H1 (cell line): ENCODE measurements around the gene PDHB. TPM values are rescaled to one million over a fixed set of nuclear protein-coding genes. Genes with fewer than 3 reads are reported as not detected.

Experiments used
- BACH1 ChIP-seq: IDR thresholded peaks from 2 replicates; pipeline ENCODE4 v1.6.1; 2012; ENCODE audit warnings: low read length, improper control_type of control experiment
- BCL11A ChIP-seq, 2 experiments: IDR thresholded peaks; one replicate each; pipeline ENCODE4 v1.6.1; 2011; ENCODE audit warnings: low read depth in 2 of 2, low read length in 2 of 2, mild to moderate bottlenecking in 2 of 2
- CHD7 ChIP-seq: fragments of 300-600 bp; sonication (generic); IDR thresholded peaks from 2 replicates; pipeline ENCODE4 v1.7.1; 2012; ENCODE audit warnings: low read length, moderate library complexity, mild to moderate bottlenecking, inconsistent platforms; ENCODE audit not compliant: insufficient replicate concordance
- CREB1 ChIP-seq: IDR thresholded peaks from 2 replicates; pipeline ENCODE4 v1.6.1; 2012; ENCODE audit warnings: inconsistent platforms
- HDAC6 ChIP-seq: IDR thresholded peaks from one replicate; pipeline ENCODE4 v1.7.1; 2012; ENCODE audit warnings: low read depth, mild to moderate bottlenecking, inconsistent platforms, low read length, moderate library complexity
- RXRA ChIP-seq: IDR thresholded peaks from 2 replicates; pipeline ENCODE4 v1.6.1; 2011; ENCODE audit warnings: low read depth, mild to moderate bottlenecking, low read length, moderate library complexity; ENCODE audit not compliant: insufficient read depth
- ZNF274 ChIP-seq: IDR thresholded peaks from 2 replicates; pipeline ENCODE4 v1.7.0; 2012; ENCODE audit warnings: low read length, borderline replicate concordance; ENCODE audit errors: extremely low read depth
- polyA plus RNA-seq, 7 experiments: library from polyadenylated mRNA; depleted of rRNA in 3 of 7; stranded (reverse) in 5 of 7; unstranded in 2 of 7; fragments of >200 nt in 5 of 7; fragments of 200-250 nt in 2 of 7; gene quantifications; 1 replicate in 5 of 7; 2 replicates in 1 of 7; 4 replicates in 1 of 7; pipeline versions ENCODE4 v1.2.1 to v1.2.3, GENCODE V29; 2011 to 2013; ENCODE audit warnings: missing spikeins in 2 of 7, mixed read lengths in 2 of 7
- total RNA-seq: library from RNA; stranded (reverse); fragmentation: NEBNext Ultra II Directional; extraction: Animal tissue kit (Norgen Biotek cat#: 25700); gene quantifications from 2 replicates; pipeline ENCODE4 v1.2.1, GENCODE V29; 2021

Gene PDHB
- total and polyA plus RNA-seq, 2 of the 8 experiments (the other 6 are each of a cell fraction or from before 2014, with no cell fraction given), result 90.4 to 140 TPM

GRCh38 chr3:58418227-58418626, 15.4 kb downstream of the PDHB start (continued):
- TF ChIP-seq CHD7 (no peak), CREB1 (no peak), ZNF274 (no peak), RXRA (no peak), HDAC6 (no peak), BACH1 (no peak), BCL11A (IDR thresholded peaks at IDR 0.05; ENCODE audit: low read depth in 2 of 2, low read length in 2 of 2) (no peak)
